ENCODE measurements around the gene PHEX. TPM values are rescaled to one million over a fixed set of nuclear protein-coding genes. Genes with fewer than 3 reads are reported as not detected.

The PHEX gene
- total and polyA plus RNA-seq, 8 donors: 0.05 to 0.73 (median 0.14) TPM; not detected in 5

DNA sequence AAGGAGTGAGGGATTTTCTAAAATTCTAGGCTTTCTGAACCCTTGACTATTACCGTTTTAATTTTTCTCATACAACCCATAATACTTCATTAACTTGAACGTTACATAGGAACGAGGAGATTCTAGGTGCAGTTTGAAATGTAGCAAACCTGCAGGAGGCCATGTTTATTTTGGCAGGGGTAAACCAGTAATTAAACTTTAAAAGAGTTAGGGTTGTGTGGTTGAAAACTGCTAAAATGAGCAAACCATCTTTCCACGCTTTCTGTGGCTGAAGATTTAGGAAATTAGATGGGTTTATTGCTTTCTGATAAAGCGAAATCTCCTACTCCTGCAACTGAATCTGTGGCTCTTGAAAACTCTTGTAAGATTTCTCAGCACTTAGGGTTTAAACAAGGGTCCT lies 1.7 kb downstream of the PHEX start:
- DNase-seq: no peak
- Histone ChIP-seq H3K9me3 (peaks cover 0 to 3% (median 0%) of the 10 kb centered on the region in 4 donors), H3K27ac (no peak overlapping the region), H3K36me3 (no peaks in the 10 kb centered on the region), H3K4me1 (no peaks in the 10 kb centered on the region), H3K27me3 (no peaks in the 10 kb centered on the region), H3K4me3 (no peak overlapping the region)
- intact Hi-C loops (cut with DNase I; ENCODE audit: low total_unique reads): no loop called here
- TF ChIP-seq, protein P1, sequence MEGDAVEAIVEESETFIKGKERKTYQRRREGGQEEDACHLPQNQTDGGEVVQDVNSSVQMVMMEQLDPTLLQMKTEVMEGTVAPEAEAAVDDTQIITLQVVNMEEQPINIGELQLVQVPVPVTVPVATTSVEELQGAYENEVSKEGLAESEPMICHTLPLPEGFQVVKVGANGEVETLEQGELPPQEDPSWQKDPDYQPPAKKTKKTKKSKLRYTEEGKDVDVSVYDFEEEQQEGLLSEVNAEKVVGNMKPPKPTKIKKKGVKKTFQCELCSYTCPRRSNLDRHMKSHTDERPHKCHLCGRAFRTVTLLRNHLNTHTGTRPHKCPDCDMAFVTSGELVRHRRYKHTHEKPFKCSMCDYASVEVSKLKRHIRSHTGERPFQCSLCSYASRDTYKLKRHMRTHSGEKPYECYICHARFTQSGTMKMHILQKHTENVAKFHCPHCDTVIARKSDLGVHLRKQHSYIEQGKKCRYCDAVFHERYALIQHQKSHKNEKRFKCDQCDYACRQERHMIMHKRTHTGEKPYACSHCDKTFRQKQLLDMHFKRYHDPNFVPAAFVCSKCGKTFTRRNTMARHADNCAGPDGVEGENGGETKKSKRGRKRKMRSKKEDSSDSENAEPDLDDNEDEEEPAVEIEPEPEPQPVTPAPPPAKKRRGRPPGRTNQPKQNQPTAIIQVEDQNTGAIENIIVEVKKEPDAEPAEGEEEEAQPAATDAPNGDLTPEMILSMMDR (IDR thresholded peaks at IDR 0.05): no peak
- TF ChIP-seq EP300 (IDR thresholded peaks at IDR 0.05) (no peak), POLR2AphosphoS5 (IDR thresholded peaks at IDR 0.05) (no peak), POLR2A (IDR thresholded peaks at IDR 0.05) (no peak)
- 49 to 64% (median 53%) methylated on average over 5 of the region's 5 CpGs for WGBS, 5 donors

DNA sequence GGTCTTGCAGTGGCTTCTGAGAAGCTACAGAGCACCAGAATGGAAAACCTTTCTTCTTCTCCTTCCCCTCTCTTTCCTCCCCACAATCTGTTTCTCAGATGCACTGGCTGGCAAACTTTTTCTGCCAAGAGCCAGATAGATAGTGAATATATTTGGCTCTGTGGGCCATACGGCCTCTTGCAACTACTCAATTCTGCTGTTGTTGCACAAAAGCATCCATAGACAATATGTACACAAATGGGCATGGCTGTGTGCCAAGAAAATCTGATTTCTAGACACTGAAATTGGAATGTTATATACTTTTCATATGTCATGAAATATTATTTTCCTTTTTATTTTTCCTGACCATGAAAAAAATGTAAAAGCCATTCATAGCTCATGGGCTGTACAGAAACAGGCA lies 3.1 kb downstream of the PHEX start:
- no peak overlapping the region for H3K4me3 ChIP-seq
- TF ChIP-seq, protein P1 (IDR thresholded peaks at IDR 0.05): no peak
- TF ChIP-seq EP300 (IDR thresholded peaks at IDR 0.05) (no peak), POLR2A (IDR thresholded peaks at IDR 0.05) (no peak), POLR2AphosphoS5 (IDR thresholded peaks at IDR 0.05) (no peak)
- WGBS, 5 donors: 29 to 73% (median 65%) methylated on average over 1 of the region's 1 CpG
- H3K36me3 ChIP-seq: no peaks in the 10 kb centered on the region
- DNase-seq: no peak
- no peaks in the 10 kb centered on the region for H3K27me3 ChIP-seq
- H3K4me1 ChIP-seq: no peaks in the 10 kb centered on the region
- H3K9me3 ChIP-seq: peaks cover 0 to 1% (median 0%) of the 10 kb centered on the region in 4 donors
- no peak overlapping the region for H3K27ac ChIP-seq
- intact Hi-C loops (cut with DNase I; ENCODE audit: low total_unique reads): no loop called here

DNA sequence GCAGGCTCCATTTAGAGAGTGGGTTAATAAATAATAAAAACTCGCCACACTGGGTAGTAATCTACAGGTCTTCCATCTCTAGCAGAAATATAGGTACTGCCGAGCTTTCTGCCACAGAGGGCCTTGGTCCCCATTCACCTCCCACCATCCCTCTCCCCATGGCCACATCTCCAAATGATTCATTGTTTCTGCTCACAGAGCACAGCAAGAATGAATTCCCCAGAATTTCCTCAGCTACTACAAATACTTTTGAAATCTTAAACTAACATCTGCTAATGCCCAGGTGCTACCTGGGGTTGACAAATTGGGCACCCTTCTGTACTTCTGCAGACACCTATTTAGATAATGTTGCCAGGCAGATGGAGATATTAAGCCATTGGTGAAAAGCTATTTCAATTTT lies 5.1 kb downstream of the PHEX start:
- Histone ChIP-seq H3K4me3 (no peak overlapping the region), H3K27ac (no peak overlapping the region), H3K4me1 (no peaks in the 10 kb centered on the region), H3K9me3 (no peaks in the 10 kb centered on the region), H3K36me3 (no peaks in the 10 kb centered on the region), H3K27me3 (no peaks in the 10 kb centered on the region)
- intact Hi-C loops (cut with DNase I; ENCODE audit: low total_unique reads): no loop called here
- WGBS, 5 donors: 49 to 80% (median 59%) methylated on average over 2 of the region's 2 CpGs
- TF ChIP-seq POLR2AphosphoS5 (IDR thresholded peaks at IDR 0.05) (no peak), POLR2A (IDR thresholded peaks at IDR 0.05) (no peak), EP300 (IDR thresholded peaks at IDR 0.05) (no peak)
- TF ChIP-seq, protein P1 (IDR thresholded peaks at IDR 0.05): no peak
- DNase-seq: no peak

DNA sequence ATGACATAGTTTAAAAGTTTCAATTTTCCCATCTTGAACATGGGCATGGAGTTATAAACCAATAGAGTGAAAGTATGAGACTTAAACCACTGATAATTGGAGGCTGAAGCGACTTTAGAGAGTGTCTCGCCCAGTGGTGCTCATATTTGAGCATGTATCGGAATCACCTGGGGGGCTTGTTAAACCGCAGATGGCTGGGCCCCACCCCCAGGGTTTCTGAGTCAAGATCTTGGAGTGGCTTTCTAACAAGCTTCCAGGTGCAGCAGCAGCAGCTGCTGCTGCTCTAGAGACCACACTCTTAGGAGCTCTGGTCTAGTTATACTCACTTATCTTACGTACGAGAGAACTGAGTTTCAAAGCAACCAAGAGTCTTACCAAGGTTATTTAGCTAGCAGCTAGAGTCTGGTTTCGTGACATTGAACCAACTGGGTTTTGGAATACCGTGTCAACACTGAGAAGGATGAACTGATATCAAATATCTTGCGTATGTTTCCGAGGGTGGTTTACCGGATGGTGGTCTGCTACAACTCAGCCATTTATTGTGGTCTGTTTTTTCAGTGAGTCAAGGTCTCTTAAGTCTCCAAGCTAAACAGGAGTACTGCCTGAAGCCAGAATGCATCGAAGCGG lies 5.9 kb downstream of the PHEX start:
- 84 to 93% (median 85%) methylated on average over 8 to 13 of the region's 13 CpGs for WGBS, 5 donors
- Histone ChIP-seq H3K36me3 (no peaks in the 10 kb centered on the region), H3K27ac (no peak overlapping the region), H3K27me3 (no peaks in the 10 kb centered on the region), H3K4me3 (no peak overlapping the region), H3K9me3 (no peaks in the 10 kb centered on the region), H3K4me1 (no peaks in the 10 kb centered on the region)
- TF ChIP-seq POLR2AphosphoS5 (IDR thresholded peaks at IDR 0.05) (no peak), EP300 (IDR thresholded peaks at IDR 0.05) (no peak), POLR2A (IDR thresholded peaks at IDR 0.05) (no peak)
- TF ChIP-seq, protein P1 (IDR thresholded peaks at IDR 0.05): no peak
- no peak for DNase-seq
- intact Hi-C loops (cut with DNase I; ENCODE audit: low total_unique reads): no loop called here

Data from stomach (tissue), 9 donors.